ENCODE results near the gene RPL41. TPM values are rescaled to one million over a fixed set of nuclear protein-coding genes. Genes with fewer than 3 reads are reported as not detected.

RPL41 gene
- total and polyA plus RNA-seq, 9 of the 15 experiments (the other 6 are each of a cell fraction or from before 2014, with no cell fraction given), result 3,403 to 11,276 (median 5,604) TPM

DNA sequence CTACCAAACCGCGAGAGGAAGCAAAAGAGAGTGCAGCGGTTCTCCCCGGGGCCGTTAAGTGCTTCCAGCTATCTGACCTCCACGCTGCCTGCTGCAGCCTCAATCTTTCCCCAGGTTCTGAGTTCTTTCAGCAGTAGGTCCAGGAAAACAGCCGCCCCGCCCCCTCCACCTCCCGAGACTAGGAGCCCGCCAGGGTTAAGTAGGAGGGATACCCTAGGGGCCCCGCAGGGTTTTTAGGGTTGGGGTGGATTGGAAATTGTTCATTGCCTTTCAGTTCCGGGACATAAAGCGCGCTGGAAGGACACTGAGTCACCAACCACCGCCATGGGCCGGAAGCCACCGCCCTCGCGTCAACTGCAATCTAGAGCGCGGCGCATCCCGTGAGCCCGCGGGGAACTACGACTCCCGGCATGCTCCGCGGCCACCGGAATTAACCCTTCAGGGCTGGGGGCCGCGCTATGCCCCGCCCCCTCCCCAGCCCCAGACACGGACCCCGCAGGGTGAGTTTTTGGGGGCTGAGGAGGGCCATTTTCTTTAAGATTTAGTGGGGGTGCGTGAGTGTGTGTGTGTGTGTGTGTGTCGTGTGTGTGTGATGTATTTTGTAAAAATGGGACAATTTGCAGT, 35.8 kb downstream of the RPL41 start, which contains the start of gene MYL6B (continued):
- TF ChIP-seq ZNF75A (CRISPR knock-in tag; IDR thresholded peaks at IDR 0.05) (0 out of 2 replicates have a peak, but pooled peaks have one; percentile 8), ETV5 (CRISPR knock-in tag; IDR thresholded peaks at IDR 0.05; ENCODE audit: low read depth) (peak; percentile 89), ZNF316 (IDR thresholded peaks at IDR 0.05) (no peak), STAT5B (CRISPR knock-in tag; IDR thresholded peaks at IDR 0.05) (no peak), ZNF77 (CRISPR knock-in tag; IDR thresholded peaks at IDR 0.05) (no peak), ZNF445 (CRISPR knock-in tag; IDR thresholded peaks at IDR 0.05; ENCODE audit: low read depth) (no peak), GABPA (tag; conservative IDR thresholded peaks at IDR 0.05; ENCODE audit: low read depth) (peak; percentile 94), GABPB2 (CRISPR knock-in tag; conservative IDR thresholded peaks at IDR 0.05) (no peak), TCFL5 (CRISPR knock-in tag; conservative IDR thresholded peaks at IDR 0.05) (no peak), FIP1L1 (IDR thresholded peaks at IDR 0.05; ENCODE audit: low read depth, low read length, poor library complexity, severe bottlenecking) (no peak), ZKSCAN1 (IDR thresholded peaks at IDR 0.05; ENCODE audit: low read depth, low read length) (no peak), SMAD1 (IDR thresholded peaks at IDR 0.05; ENCODE audit: low read depth, low read length, partially characterized antibody) (peak; percentile 30), KAT7 (CRISPR knock-in tag; IDR thresholded peaks at IDR 0.05; ENCODE audit: borderline replicate concordance) (no peak; the same call in 1 of the 2 replicates), ZNF232 (CRISPR knock-in tag; IDR thresholded peaks at IDR 0.05) (no peak), PRPF4 (IDR thresholded peaks at IDR 0.05; ENCODE audit: insufficient read depth, low read depth, low read length, poor library complexity, severe bottlenecking) (no peak), NR2C2 (CRISPR knock-in tag; IDR thresholded peaks at IDR 0.05) (peak; percentile 86), NR2C2 (tag; IDR thresholded peaks at IDR 0.05) (peak; percentile 97), ZFX (CRISPR knock-in tag; IDR thresholded peaks at IDR 0.05) (peak; percentile 74), U2AF2 (optimal IDR thresholded peaks at IDR 0.05; ENCODE audit: low read depth, low read length) (no peak), JUN (IDR thresholded peaks at IDR 0.05; ENCODE audit: borderline replicate concordance, low read depth, low read length) (peak; percentile 78; the same call in 1 of the 2 replicates), JUN (CRISPR knock-in tag; IDR thresholded peaks at IDR 0.05; ENCODE audit: borderline replicate concordance) (no peak), PYGO2 (tag; IDR thresholded peaks at IDR 0.05) (no peak), MEF2A (IDR thresholded peaks at IDR 0.05; ENCODE audit: control insufficient read depth, low read depth, low read length) (no peak), FOSL1 (tag; conservative IDR thresholded peaks at IDR 0.05) (peak; percentile 91), KLF16 (IDR thresholded peaks at IDR 0.05) (no peak), ZKSCAN8 (CRISPR knock-in tag; IDR thresholded peaks at IDR 0.05) (no peak)
- TF ChIP-seq, protein P1, sequence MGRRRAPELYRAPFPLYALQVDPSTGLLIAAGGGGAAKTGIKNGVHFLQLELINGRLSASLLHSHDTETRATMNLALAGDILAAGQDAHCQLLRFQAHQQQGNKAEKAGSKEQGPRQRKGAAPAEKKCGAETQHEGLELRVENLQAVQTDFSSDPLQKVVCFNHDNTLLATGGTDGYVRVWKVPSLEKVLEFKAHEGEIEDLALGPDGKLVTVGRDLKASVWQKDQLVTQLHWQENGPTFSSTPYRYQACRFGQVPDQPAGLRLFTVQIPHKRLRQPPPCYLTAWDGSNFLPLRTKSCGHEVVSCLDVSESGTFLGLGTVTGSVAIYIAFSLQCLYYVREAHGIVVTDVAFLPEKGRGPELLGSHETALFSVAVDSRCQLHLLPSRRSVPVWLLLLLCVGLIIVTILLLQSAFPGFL (CRISPR knock-in tag; IDR thresholded peaks at IDR 0.05), result no peak
- TF ChIP-seq, protein P2, sequence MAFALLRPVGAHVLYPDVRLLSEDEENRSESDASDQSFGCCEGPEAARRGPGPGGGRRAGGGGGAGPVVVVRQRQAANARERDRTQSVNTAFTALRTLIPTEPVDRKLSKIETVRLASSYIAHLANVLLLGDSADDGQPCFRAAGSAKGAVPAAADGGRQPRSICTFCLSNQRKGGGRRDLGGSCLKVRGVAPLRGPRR (CRISPR knock-in tag; IDR thresholded peaks at IDR 0.05), result no peak
- TF ChIP-seq, protein P3, sequence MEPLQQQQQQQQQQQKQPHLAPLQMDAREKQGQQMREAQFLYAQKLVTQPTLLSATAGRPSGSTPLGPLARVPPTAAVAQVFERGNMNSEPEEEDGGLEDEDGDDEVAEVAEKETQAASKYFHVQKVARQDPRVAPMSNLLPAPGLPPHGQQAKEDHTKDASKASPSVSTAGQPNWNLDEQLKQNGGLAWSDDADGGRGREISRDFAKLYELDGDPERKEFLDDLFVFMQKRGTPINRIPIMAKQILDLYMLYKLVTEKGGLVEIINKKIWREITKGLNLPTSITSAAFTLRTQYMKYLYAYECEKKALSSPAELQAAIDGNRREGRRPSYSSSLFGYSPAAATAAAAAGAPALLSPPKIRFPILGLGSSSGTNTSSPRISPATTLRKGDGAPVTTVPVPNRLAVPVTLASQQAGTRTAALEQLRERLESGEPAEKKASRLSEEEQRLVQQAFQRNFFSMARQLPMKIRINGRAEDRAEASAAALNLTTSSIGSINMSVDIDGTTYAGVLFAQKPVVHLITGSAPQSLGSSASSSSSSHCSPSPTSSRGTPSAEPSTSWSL (CRISPR knock-in tag; IDR thresholded peaks at IDR 0.05; ENCODE audit: borderline replicate concordance), result no peak

Measured in K562 (cell line).